ENCODE measurements around the gene ACTA2. TPM values are rescaled to one million over a fixed set of nuclear protein-coding genes. Genes with fewer than 3 reads are reported as not detected.

ACTA2 gene
- total RNA-seq, 4 donors from 2014 or later, result 6,391 to 8,723 (median 8,539) TPM

DNA sequence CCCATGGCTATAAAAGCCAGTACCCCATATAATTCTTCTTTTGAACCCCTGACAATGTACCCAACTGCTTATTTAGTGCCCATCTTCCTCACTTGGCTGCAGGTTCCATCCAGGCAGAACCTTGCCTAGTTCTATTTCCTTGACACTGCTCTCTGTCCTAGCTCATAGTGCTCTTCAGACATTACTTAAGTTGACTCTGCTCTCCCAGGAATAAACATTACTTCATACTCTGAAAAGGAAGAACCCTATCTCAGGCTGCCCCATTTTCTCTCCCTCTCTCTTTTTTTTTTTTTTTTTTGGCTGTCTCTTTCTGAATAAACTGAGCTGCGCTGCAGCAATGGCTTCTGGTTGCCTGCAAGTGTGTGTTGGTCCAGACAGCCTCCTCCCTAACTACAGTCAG is 21.0 kb downstream of the ACTA2 start:
- Histone ChIP-seq H3K27me3 (no peaks in the 10 kb centered on the region), H3K27ac (replicated peaks in 1 of 4) (peak overlapping the region; percentile 69 to 81 (median 75)), H3K4me1 (peaks cover 23 to 50% (median 46%) of the 10 kb centered on the region in 4 donors), H3K36me3 (peaks cover 0 to 21% (median 17%) of the 10 kb centered on the region in 4 donors), H3K9me3 (no peaks in the 10 kb centered on the region), H3K4me3 (no peak overlapping the region)
- 50% methylated on average over 1 of the region's 1 CpG for WGBS
- intact Hi-C loops (cut with DNase I), result loop anchor here (2.0 to 5.0 kb wide), 3 partner anchors 49 to 281 kb away; partner anchors contain the start of gene STAMBPL1
- TF ChIP-seq POLR2A (IDR thresholded peaks at IDR 0.05; ENCODE audit: low read depth) (no peak), POLR2AphosphoS5 (IDR thresholded peaks at IDR 0.05) (no peak), EP300 (IDR thresholded peaks at IDR 0.05) (no peak)
- TF ChIP-seq, protein P1, sequence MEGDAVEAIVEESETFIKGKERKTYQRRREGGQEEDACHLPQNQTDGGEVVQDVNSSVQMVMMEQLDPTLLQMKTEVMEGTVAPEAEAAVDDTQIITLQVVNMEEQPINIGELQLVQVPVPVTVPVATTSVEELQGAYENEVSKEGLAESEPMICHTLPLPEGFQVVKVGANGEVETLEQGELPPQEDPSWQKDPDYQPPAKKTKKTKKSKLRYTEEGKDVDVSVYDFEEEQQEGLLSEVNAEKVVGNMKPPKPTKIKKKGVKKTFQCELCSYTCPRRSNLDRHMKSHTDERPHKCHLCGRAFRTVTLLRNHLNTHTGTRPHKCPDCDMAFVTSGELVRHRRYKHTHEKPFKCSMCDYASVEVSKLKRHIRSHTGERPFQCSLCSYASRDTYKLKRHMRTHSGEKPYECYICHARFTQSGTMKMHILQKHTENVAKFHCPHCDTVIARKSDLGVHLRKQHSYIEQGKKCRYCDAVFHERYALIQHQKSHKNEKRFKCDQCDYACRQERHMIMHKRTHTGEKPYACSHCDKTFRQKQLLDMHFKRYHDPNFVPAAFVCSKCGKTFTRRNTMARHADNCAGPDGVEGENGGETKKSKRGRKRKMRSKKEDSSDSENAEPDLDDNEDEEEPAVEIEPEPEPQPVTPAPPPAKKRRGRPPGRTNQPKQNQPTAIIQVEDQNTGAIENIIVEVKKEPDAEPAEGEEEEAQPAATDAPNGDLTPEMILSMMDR (IDR thresholded peaks at IDR 0.05), result no peak
- DNase-seq (ENCODE audit: extremely low spot score), result no peak

DNA sequence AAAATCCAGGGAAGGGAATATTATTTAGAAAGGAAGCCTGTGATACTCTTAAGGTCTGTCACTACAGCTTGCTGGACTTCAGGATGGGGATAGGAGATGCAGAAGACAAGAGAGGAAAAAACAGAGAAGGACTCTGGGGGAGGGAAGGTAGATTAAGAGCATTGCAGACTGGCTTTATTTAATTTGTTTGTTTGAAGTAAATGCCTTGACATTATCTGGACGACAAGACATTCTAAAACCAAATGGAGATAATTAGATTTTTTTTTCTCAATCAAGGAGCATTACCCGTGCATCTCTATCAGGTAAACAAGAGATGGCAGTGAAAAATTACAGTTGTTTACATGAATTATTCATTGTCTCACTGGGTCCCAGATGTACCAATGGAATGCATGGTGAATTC is 24.3 kb downstream of the ACTA2 start:
- intact Hi-C loops (cut with DNase I), result no loop called here
- H3K4me3 ChIP-seq, result no peak overlapping the region
- 54% methylated on average over 2 of the region's 2 CpGs for WGBS
- H3K36me3 ChIP-seq, result no peaks in the 10 kb centered on the region
- peaks cover 23 to 49% (median 41%) of the 10 kb centered on the region in 4 donors for H3K4me1 ChIP-seq
- TF ChIP-seq, protein P1 (IDR thresholded peaks at IDR 0.05), result no peak
- no peak for TF ChIP-seq POLR2AphosphoS5 (IDR thresholded peaks at IDR 0.05)
- TF ChIP-seq POLR2A (IDR thresholded peaks at IDR 0.05; ENCODE audit: low read depth), result no peak
- TF ChIP-seq EP300 (IDR thresholded peaks at IDR 0.05), result no peak
- no peaks in the 10 kb centered on the region for H3K27me3 ChIP-seq
- no peak overlapping the region for H3K27ac ChIP-seq (replicated peaks in 1 of 4)
- H3K9me3 ChIP-seq, result no peaks in the 10 kb centered on the region
- no peak for DNase-seq (ENCODE audit: extremely low spot score)

DNA sequence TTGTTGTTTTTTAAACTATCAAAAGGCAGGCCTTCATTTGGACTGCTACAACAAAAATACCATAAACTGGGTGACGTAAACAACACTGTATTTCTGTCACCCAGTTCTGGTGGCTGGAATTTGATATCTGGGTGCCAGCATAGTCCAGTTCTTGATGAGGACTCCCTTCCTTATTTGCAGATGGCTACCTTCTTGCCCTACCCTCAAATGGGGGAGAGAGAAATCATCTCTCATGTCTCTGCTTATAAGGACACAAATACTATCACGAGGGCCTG is 25.2 kb downstream of the ACTA2 start:
- Histone ChIP-seq H3K27me3 (no peaks in the 10 kb centered on the region), H3K4me1 (peaks cover 20 to 41% (median 35%) of the 10 kb centered on the region in 4 donors), H3K9me3 (no peaks in the 10 kb centered on the region), H3K27ac (replicated peaks in 1 of 4) (peak overlapping the region; percentile 61 to 74 (median 64)), H3K4me3 (no peak overlapping the region), H3K36me3 (no peaks in the 10 kb centered on the region)
- TF ChIP-seq, protein P1 (IDR thresholded peaks at IDR 0.05), result no peak
- no peak for TF ChIP-seq POLR2A (IDR thresholded peaks at IDR 0.05; ENCODE audit: low read depth)
- 60% methylated on average over 2 of the region's 2 CpGs for WGBS
- no peak for DNase-seq (ENCODE audit: extremely low spot score)
- intact Hi-C loops (cut with DNase I), result no loop called here

DNA sequence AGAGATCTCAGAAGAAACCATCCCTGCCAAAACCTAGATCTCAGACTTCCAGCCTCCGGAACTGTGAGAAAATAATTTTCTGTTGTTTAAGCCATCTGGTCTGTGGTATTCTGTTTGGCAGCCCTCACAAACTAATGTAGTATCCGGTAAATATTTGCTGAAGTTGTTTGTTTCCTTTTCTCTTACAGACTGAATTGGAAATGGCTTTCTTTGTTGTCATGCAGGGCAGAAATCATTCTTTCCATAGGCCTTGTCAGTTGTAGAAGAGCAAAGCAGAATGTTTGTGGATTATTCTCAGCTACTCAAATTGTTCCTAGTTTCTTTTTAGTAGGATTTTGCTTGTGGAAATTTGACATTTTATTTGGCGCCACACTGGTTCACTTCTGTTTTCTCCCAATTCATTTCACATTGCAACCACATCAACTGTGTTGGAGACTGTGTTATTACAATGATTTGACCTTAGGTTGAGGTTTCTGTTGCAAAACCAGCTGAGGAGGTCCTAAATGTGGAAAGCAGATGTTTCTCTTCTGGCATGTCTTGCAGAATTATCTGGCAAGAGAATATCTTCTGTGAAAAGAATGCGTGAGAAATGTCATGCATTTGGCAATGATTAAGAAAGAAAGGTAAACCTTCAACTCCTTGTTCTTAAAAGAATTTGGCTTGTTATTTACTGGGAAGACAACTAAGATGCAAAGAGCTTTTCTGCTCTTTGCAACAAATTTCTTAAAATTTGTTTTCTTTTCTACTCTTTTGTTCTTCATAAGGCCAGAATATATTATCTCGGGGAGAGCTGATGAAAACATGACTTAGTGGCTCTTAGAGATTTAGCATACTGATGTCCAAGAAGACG is 25.8 kb downstream of the ACTA2 start:
- TF ChIP-seq POLR2AphosphoS5 (IDR thresholded peaks at IDR 0.05) (peak; percentile 36 to 78), EP300 (IDR thresholded peaks at IDR 0.05) (no peak), POLR2A (IDR thresholded peaks at IDR 0.05; ENCODE audit: low read depth) (no peak)
- TF ChIP-seq, protein P1 (IDR thresholded peaks at IDR 0.05), result no peak
- Histone ChIP-seq H3K27ac (replicated peaks in 1 of 4) (peak overlapping the region; percentile 61 to 74 (median 64)), H3K4me1 (peaks cover 15 to 35% (median 31%) of the 10 kb centered on the region in 4 donors), H3K9me3 (no peaks in the 10 kb centered on the region), H3K4me3 (peak overlapping the region in 2 of 4 donors; percentile 14 to 24), H3K36me3 (no peaks in the 10 kb centered on the region), H3K27me3 (no peaks in the 10 kb centered on the region)
- DNase-seq (ENCODE audit: extremely low spot score), result no peak
- intact Hi-C loops (cut with DNase I), result no loop called here
- 25% methylated on average over 6 of the region's 6 CpGs for WGBS

All from esophagus muscularis mucosa (tissue), 4 donors.